Stimulated activated CD4-positive, alpha-beta T cell treated with anti-CD3 and anti-CD28 coated beads, Interleukin-4, amount 100 ng/mL, for 1 hour (primary cell): ENCODE data around the gene TMEM127.

Experiments
- DNase-seq: peaks from one replicate; pipeline ENCODE4 v3.0.0-alpha.2; 2020

The TMEM127 gene

GRCh38 chr2:96203130-96204028 is 62.4 kb downstream of the TMEM127 start:
- no peak for DNase-seq

GRCh38 chr2:96202152-96202854 is 63.5 kb downstream of the TMEM127 start:
- no peak for DNase-seq

- DNase-seq: no peak
Measured at GRCh38 chr2:96201338-96201737, 64.5 kb downstream of the TMEM127 start.

- no peak for DNase-seq
Measured at GRCh38 chr2:96198921-96199320, 66.9 kb downstream of the TMEM127 start.
